ENCODE measurements around the gene GALK2.

Gene GALK2

DNA sequence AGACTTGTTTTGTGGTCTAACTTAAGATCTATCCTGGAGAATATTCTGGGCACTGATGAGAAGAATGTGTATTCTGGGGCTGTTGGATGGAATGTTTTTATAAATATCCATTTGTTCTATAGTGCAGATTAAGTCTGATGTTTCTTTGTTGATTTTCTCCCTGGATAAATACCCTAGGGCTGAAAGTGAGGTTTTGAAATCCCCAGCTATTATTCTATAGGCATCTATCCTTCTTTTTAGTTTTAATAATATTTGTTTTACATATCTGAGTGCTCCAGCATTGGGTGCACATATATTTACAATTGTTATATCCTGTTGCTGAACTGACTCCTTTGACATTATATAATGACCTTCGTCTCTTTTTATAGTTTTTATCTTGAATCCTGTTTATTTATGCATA, 42.9 kb downstream of the GALK2 start:
- CTCF ChIA-PET = no interaction called here
- no peak for DNase-seq (ENCODE audit: extremely low spot score)
- TF ChIP-seq, protein P1, sequence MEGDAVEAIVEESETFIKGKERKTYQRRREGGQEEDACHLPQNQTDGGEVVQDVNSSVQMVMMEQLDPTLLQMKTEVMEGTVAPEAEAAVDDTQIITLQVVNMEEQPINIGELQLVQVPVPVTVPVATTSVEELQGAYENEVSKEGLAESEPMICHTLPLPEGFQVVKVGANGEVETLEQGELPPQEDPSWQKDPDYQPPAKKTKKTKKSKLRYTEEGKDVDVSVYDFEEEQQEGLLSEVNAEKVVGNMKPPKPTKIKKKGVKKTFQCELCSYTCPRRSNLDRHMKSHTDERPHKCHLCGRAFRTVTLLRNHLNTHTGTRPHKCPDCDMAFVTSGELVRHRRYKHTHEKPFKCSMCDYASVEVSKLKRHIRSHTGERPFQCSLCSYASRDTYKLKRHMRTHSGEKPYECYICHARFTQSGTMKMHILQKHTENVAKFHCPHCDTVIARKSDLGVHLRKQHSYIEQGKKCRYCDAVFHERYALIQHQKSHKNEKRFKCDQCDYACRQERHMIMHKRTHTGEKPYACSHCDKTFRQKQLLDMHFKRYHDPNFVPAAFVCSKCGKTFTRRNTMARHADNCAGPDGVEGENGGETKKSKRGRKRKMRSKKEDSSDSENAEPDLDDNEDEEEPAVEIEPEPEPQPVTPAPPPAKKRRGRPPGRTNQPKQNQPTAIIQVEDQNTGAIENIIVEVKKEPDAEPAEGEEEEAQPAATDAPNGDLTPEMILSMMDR (IDR thresholded peaks at IDR 0.05; ENCODE audit: control extremely low read depth, extremely low read depth, low read depth, missing control alignments) = no peak
- POLR2A ChIA-PET = no interaction called here

DNA sequence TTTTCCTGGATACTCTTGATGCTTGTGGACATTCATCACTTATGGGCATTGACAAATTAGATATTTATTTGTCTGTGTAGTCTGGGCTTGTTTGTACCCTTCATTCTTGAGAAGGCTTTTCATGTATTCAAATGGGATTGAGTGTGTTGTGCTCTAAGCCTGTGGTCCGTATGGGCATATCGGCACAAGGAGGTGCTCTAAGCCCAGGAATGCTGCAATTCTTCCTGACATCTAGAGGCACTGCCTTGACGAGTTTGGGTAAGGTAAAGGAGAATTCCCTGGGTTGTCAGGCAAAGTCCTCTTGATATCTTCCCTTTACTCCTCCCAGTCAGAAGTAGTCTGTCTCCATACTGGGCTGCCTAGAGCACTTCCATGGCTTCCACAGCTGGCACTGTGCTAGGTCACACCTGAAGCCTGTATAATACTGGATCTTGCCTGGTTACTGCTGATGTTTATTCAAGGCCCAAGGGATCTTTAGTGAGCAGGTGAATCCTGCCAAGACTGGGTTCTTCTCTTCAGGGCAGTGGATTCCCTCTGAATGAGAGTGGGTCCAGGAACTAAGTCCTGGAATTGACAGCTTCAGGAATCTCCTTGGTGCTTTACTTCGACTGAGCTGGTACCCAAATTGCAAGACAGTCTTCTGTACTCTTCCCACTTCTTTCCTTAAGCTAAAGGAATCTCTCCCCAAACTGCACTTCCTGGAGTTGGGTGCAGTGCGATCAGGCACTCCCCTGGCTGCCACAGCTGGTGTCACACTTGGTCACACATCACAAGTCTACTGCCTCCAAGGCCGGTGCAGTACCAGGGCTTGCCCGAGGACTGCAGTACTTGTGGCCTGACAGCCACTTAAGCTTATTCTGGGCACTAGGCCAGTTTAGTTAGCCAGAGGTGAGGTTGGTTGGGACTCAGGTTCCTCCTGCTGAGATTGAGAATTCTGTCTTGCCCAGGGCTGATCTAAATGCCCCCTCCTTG, 46.0 kb downstream of the GALK2 start:
- CTCF ChIA-PET = interaction anchor here (0.8 to 1.6 kb wide), 6 partner anchors 10 to 206 kb away, joined by 3 to 8 read pairs (median 4); no protein-coding TSS in a partner anchor
- peak; percentile 38 for DNase-seq (ENCODE audit: extremely low spot score)
- POLR2A ChIA-PET = no interaction called here

DNA sequence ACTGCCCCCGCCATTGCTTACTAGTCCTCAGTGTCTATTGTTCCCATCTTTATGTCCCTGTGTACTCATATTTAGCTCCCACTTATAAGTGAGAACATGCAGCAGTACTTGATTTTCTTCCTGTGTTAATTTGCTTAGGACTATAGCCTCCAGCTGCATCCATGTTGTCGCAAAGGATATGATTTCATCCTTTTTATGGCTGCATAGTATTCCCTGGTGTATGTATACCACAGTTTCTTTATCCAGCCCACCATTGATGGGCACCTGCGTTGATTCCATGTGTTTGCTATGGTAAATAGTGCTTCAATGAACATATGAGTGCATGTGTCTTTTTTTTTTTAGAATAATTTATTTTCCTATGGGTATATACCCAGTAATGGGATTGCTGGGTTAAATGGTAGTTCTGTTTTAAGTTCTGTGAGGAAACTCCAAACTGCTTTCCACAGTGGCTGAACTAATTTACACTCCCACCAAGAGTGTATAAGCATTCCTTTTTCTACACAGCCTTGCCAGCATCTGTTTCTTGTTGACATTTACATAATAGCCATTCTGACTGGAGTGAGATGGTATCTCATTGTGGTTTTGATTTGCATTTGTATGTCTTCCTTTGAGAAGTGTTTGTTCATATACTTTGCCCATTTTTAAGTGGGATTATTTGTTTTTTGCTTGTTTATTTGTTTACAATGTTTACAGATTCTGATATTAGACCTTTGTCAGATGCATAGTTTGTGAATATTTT, 53.7 kb downstream of the GALK2 start:
- DNase-seq (ENCODE audit: extremely low spot score) = no peak
- POLR2A ChIA-PET = no interaction called here
- CTCF ChIA-PET = no interaction called here
- TF ChIP-seq, protein P1 (IDR thresholded peaks at IDR 0.05; ENCODE audit: control extremely low read depth, extremely low read depth, low read depth, missing control alignments) = no peak

More for the DNA sequence above, 46.0 kb downstream of the GALK2 start:
- TF ChIP-seq, protein P1 (IDR thresholded peaks at IDR 0.05; ENCODE audit: control extremely low read depth, extremely low read depth, low read depth, missing control alignments) = no peak

DNA sequence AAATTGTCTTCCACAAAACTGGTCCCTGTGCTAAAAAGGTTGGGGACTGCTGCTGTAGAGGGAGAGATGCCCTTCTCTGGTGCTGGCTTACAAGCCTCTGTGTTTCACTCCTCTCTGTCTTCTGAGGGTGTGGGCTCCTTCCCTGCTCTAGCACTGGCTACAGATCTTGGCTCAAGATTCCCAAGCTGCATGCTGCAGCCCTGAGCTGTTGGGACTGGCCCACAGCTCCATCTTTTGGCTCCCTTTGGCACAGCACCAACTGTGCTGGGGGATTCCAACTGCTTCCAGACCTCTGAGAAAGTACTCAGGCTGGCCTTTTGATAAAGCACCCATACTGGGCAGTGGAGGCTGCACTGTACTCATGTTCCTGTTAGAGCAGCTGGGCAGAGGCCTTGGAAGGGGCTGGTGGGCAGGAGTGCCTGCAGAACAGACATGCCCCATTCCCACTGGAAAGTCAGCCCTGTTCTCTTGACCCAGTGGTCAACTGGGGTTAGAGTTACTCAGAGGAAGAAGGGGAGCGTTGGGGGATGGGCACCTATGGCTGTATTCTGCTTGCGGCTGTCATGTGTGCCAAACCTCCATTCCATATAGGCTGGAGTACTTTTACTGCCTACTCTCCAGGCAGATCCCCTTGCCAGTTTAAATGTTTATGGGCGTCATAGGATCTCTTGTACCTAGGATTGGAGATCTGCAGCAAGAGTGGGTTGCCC, 55.7 kb downstream of the GALK2 start:
- no peak for DNase-seq (ENCODE audit: extremely low spot score)
- ChIA-PET POLR2A (no interaction called here), CTCF (interaction anchor here (0.7 to 2.1 kb wide), 5 partner anchors 9 to 196 kb away, joined by 3 to 9 read pairs (median 5); no protein-coding TSS in a partner anchor)
- TF ChIP-seq, protein P1 (IDR thresholded peaks at IDR 0.05; ENCODE audit: control extremely low read depth, extremely low read depth, low read depth, missing control alignments) = peak; percentile 13

DNA sequence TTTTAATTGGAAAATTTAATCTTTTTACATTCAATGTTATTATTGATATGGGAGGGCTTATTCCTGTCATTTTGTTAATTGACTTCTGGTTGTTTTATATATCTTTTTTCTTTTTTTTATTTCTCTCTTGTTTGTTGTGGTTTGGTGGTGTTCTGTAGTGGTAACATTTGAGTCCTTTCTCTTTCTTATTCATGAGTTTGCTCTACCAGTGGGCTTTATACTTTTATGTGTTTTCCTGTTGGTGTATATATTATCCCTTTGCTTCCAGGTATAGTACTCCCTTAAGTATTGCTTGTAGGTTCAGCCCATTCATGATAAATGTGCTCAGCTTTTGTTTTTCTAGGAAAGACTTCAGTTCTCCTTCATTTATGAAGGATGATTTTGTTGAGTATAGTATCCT, 57.6 kb downstream of the GALK2 start:
- DNase-seq (ENCODE audit: extremely low spot score) = no peak
- ChIA-PET CTCF (interaction anchor here (0.9 to 1.2 kb wide), 2 partner anchors 193 to 195 kb away, joined by 3 read pairs; partner anchors contain the start of gene FGF7), POLR2A (no interaction called here)
- TF ChIP-seq, protein P1 (IDR thresholded peaks at IDR 0.05; ENCODE audit: control extremely low read depth, extremely low read depth, low read depth, missing control alignments) = no peak

DNA sequence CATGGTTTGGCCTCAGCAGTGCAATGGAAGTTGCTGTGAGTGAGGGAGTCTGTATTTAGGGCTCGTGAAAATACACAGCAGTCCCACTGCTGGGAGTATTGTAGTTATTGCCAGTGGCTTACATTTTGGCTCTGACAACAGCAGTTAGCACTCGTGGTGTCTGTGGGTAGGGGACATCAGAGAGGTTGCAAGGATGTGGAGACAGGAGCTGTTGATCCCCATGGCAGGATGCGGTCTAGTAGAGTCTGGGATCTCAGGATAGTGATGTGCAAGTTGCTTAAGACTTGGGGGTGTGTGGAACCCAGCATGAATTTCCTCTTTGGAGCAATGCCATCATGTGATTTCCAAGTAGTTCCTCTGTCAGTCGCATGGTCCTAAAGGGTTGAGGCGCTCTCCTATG, 59.9 kb downstream of the GALK2 start:
- POLR2A ChIA-PET = no interaction called here
- CTCF ChIA-PET = interaction anchor here (1.7 kb wide), 1 partner anchor 11 kb away, joined by 4 read pairs; no protein-coding TSS in a partner anchor
- DNase-seq (ENCODE audit: extremely low spot score) = no peak
- TF ChIP-seq, protein P1 (IDR thresholded peaks at IDR 0.05; ENCODE audit: control extremely low read depth, extremely low read depth, low read depth, missing control alignments) = no peak

Data from GM10248 (cell line).